NCI-H226 (cell line): ENCODE results near the gene TENM3.
"Not testable (repeated sequence)": the region's sequence is repeated elsewhere in the genome, so short reads cannot be mapped to it uniquely, and the experiment has no call there.

Source experiments
- DNase-seq: peaks from one replicate; pipeline ENCODE4 v3.0.0-alpha.2; 2015

Gene TENM3

GRCh38 chr4:182228991-182229577, 14.1 kb upstream of the TENM3 start:
- no peak for DNase-seq

GRCh38 chr4:182230256-182230655, 12.9 kb upstream of the TENM3 start:
- DNase-seq: no peak

- peak; percentile 76 for DNase-seq
Measured at GRCh38 chr4:182231080-182231479, 12.1 kb upstream of the TENM3 start.

GRCh38 chr4:182231496-182231895, 11.7 kb upstream of the TENM3 start:
- peak; percentile 82 for DNase-seq

GRCh38 chr4:182233310-182234090, 9.7 kb upstream of the TENM3 start:
- DNase-seq: no peak

GRCh38 chr4:182235021-182235795, 8.0 kb upstream of the TENM3 start:
- DNase-seq: peak; percentile 81

GRCh38 chr4:182236186-182236585, 7.0 kb upstream of the TENM3 start:
- DNase-seq: no peak

- not testable (repeated sequence) for DNase-seq
Measured at GRCh38 chr4:182237010-182237409, 6.2 kb upstream of the TENM3 start.

- peak; percentile 61 for DNase-seq
Measured at GRCh38 chr4:182238355-182238931, 4.8 kb upstream of the TENM3 start.

GRCh38 chr4:182240161-182241130, 2.8 kb upstream of the TENM3 start:
- peak; percentile 94 for DNase-seq

- not testable (repeated sequence) for DNase-seq
Measured at GRCh38 chr4:182242260-182242659, 942 bp upstream of the TENM3 start.

GRCh38 chr4:182242787-182243186, 415 bp upstream of the TENM3 start:
- DNase-seq: peak; percentile 92

- DNase-seq: no peak
Measured at GRCh38 chr4:182245041-182245440, 1.8 kb downstream of the TENM3 start.

GRCh38 chr4:182245541-182246215, 2.5 kb downstream of the TENM3 start:
- no peak for DNase-seq

- DNase-seq: no peak
Measured at GRCh38 chr4:182246401-182247205, 3.4 kb downstream of the TENM3 start.

GRCh38 chr4:182248295-182248694, 5.1 kb downstream of the TENM3 start:
- DNase-seq: no peak

- no peak for DNase-seq
Measured at GRCh38 chr4:182250446-182250845, 7.2 kb downstream of the TENM3 start.

- DNase-seq: no peak
Measured at GRCh38 chr4:182251116-182251515, 7.9 kb downstream of the TENM3 start.

- no peak for DNase-seq
Measured at GRCh38 chr4:182252220-182252619, 9.0 kb downstream of the TENM3 start.

- DNase-seq: no peak
Measured at GRCh38 chr4:182254026-182254780, 11.0 kb downstream of the TENM3 start.
